GM21423 (cell line): ENCODE data around the gene ZNF593.

ENCODE experiments used
- ATAC-seq: cut with Tn5 transposase; IDR thresholded peaks from one replicate; pipeline ENCODE4 v1.9.1; 2021; ENCODE audit warnings: mild to moderate bottlenecking, moderate library complexity; ENCODE audit not compliant: unreplicated experiment

The ZNF593 gene

DNA sequence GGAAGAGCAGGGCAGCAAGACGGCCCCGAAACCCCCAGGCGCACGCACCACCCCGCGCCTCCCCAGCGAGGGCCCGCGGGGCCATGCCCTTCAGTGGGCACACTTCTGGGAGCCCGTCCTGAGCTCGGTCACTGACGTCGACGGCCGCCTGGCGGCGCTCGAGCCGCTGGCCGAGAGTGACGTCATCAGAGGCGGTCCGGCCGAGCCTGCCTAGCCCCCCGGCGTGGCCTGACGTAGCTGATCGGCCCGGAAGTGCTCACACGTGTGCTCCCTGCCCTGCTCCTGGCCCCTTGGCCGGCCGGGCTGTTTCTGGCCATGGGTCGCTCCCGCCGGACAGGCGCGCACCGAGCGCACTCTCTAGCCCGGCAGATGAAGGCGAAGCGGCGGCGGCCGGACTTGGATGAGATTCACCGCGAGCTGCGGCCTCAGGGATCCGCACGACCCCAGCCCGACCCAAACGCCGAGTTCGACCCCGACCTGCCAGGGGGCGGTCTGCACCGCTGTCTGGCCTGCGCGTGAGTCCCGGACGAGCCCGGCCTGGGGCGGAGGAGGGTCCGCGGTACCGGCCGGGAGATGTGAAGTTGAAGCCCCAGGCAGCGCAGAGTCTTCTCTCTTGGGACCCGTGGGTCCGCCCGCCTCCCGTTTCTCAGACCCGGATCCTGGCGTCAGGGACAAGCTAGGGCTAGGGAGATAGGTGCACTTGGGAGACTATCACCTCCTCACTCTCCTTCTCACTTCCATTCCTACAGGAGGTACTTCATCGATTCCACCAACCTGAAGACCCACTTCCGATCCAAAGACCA, at the start of gene ZNF593:
Gene ZNF593 (plus strand): TSS at position 240 of the 803 bp plus-strand sequence. CDS start 76 bp downstream, at position 316.
- ATAC-seq, result peak; percentile 91

- no peak for ATAC-seq
These were observed 47.6 kb upstream of the ZNF593 start for GRCh38 chr1:26121854-26122773.

DNA sequence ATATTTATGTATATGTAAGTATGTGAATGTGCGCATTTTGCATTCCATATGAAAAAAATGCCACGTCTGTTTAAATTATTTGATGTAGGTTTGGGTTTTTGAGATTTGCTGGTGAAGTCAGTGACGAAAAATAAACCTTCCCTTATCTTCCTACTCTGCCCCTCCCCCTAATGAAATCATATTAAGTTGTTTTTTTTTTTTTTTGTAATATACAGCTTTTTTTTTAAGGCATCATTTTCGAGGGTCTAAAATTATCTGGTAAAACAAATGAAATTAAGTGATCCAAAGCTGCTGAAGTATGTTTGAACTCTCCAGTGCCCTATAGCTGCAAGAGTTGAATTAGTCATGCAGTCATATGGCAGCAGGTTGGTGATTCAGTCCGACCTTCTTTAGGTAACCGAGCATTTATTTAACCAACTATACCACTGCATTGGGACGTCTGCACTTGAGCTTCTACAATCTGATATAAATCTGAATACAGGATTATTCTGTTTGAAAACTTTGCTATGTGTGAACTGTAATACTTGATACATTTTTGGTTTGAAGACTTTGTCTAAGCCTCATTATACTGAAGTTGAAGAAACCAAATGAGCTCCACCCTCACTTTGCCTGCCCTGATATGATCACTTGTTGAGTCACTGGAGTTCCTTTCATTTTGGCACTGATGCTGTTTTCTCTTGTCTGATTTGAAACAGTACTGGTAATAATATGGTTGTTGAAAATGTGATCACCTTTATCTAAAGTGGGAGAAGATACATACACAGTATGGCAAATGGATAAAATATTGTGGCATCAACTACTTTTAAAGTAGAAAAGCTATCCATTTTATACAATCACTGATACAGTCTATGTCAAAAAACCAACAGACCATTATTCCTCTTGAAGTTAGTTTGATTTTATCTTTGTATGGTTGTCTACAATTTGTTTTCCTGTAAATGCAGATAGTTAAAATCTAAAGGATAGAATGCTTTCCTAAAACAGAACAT, 46.4 kb upstream of the ZNF593 start:
- ATAC-seq, result no peak

GRCh38 chr1:26124418-26125331, 45.0 kb upstream of the ZNF593 start:
- ATAC-seq, result no peak

GRCh38 chr1:26125382-26125781, 44.3 kb upstream of the ZNF593 start:
- no peak for ATAC-seq

GRCh38 chr1:26125946-26126320, 43.8 kb upstream of the ZNF593 start:
- no peak for ATAC-seq

DNA sequence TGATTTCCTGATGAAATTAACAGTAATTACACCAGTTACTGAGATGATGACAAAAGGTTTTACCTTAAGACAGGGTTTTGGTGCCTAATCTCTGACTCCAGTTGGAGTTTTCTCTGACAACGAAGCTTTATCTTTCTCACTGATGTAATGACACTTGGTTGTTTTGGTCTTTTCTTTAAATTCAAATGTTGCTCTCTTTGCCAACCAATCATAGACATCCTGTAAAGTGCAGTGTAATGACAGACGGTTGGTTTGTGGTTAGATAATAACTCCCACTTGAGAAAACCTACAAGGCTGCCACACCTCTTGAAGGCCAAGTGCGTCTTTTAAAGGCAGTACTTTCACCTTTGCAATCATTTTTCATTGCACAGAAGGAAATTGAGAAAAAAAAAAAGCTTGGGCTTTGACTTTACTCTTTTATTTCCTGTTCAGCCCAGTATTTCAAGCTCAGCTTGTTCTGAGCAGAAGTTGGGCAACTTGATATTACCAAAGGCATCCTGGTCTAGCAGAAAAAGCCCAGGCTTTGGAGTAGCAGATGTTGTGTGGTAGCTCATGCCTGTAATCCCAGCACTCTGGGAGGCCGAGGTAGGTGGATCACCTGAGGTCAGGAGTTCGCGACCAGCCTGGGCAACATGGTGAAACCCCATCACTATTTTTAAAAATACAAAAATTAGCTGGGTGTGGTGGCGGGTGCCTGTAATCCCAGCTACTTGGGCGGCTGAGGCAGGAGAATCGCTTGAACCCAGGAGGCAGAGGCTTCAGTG, 43.2 kb upstream of the ZNF593 start:
- ATAC-seq, result peak; percentile 76

GRCh38 chr1:26127235-26128163, 42.2 kb upstream of the ZNF593 start:
- no peak for ATAC-seq

DNA sequence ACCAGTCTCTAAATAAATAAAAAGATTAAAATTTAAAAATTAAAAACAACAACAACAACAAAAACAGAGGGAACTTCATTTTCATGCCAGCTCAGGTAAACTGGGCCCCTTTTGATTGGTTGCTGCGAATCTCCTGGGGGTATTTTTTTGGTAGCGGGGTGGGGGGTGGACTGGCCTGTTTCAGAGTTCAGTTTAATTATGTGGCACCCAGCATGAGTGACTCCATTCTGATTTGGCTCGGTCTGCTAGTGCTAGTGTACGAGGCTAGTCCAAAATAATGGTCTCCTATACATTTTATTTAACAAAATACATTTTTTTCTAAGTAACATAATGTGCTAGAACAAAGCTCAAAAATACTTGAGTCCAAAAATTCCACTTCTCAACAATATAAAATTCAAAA, 39.9 kb upstream of the ZNF593 start:
- ATAC-seq, result no peak

DNA sequence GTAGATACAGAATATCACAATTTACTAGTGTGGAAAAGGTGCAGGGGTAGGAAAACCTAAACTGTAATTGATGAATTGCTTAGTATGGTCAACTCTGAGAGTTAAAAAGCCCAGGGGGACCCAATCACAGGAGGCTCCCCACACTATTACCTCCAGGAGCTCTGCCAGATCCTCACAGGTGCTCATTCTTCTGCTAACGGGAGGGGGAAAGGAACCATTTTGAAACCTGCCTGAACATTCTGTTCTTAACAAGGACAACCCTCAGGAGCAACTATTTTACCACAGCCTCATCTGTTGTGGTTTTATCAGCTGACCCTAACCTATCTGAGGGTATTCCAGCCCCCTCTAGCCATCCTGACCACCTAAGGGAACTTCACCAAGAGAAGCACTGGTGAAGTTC, 39.0 kb upstream of the ZNF593 start:
- no peak for ATAC-seq

DNA sequence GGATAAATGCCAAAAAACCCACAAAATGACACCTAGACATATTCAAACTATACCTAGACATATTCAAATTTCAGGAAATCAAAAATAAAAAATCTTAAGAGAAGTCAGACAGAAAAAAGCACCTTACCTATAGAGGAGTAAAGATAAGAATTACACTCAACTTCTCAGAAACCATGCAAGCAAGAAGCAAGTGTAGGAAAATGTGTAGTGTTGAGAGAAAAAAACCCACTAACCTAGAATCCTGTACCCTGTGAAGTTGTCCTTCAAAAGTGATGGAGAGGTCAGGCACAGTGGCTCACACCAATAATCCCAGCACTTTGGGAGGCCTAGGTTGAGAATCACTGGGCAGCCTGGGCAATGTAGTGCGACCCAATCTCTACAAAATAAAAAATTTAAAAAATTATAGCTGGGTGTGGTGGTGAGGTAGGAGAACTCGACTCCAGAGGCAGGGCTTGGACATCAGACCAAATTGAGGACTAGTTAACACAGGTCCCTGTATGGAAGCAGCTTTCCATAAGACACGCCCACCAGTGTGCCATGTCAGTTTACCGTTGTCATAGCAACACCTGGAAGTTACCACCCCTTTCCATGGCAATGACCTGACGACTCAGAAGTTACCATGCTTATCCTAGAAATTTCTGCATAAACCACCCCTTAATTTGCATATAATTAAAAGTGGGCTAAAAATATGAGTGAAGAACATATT, 37.4 kb upstream of the ZNF593 start:
- ATAC-seq, result no peak

DNA sequence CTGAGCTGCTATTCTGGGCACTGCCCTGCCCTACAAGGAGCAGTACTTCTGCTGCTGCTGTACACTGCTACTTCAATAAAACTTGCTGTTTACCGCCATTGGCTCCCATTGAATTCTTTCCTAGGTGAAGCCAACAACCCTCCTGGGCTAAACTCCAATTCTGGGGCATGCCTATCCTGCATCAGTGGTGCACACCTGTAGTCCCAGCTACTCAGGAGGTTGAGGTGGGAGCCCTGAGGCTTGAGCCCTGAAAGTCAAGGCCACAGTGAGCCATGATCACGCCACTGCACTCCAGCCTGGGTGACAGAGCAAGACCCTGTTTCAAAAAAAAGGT, 36.9 kb upstream of the ZNF593 start:
- no peak for ATAC-seq

DNA sequence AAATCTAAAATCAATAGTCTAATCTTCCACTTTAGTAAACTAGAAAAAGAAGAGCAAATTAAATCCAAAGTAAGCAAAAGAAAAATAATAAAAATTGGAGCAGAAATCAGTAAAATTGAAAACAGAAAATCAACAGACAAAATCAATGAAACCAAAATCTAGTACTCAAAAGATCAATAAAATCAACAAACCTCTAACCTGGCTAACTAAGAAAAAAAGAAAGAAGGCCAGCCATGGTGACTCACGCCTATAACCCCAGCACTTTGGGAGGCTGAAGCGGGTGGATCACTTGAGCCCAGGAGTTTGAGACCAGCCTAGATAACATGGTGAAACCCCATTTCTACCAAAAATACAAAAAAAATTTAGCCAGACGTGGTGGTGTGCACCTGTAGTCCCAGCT, 35.2 kb upstream of the ZNF593 start:
- ATAC-seq, result no peak

DNA sequence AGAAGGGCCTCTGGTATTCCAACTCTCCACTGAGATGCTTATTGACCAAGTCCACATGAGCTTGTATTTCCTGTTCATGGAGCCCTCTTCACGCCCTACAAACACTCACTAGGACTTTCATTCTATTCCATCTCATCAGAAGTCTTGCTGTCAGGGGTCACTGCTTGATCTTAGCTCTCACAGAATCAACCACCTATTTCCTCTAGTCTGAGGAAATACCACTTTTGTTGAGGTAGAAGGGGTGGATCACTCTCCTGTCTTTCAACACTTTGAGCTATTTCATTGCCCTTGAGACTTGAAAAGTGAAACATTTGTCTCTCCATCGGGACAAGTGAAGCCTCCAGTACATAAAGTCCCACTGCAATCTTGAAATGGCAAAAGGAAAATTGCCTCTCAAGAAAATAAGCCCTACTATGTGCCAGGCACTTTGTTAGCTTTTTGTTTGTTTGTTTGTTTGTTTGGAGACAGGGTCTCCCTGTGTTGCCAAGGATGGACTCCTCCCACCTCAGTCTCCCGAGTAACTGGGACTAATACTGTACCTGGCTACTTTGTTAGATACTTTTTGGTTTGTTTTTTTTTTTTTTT, 30.6 kb upstream of the ZNF593 start:
- ATAC-seq, result no peak

DNA sequence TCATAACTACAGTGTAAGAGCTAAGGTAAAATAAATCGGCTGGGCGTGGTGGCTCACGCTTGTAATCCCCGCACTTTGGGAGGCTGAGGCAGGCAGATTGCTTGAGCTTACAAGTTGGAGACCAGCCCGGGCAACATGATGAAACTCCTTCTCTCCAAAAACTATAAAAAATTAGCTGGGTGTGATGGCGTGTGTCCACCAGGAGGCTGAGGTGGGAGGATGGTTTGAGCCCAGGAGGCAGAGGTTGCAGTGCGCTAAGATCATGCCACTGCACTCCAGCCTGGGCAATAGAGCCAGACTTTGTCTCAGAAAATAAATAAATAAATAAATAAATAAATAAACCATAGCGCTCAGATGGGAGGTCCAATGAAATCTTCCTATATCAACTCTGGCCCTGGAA, 27.5 kb upstream of the ZNF593 start:
- no peak for ATAC-seq

DNA sequence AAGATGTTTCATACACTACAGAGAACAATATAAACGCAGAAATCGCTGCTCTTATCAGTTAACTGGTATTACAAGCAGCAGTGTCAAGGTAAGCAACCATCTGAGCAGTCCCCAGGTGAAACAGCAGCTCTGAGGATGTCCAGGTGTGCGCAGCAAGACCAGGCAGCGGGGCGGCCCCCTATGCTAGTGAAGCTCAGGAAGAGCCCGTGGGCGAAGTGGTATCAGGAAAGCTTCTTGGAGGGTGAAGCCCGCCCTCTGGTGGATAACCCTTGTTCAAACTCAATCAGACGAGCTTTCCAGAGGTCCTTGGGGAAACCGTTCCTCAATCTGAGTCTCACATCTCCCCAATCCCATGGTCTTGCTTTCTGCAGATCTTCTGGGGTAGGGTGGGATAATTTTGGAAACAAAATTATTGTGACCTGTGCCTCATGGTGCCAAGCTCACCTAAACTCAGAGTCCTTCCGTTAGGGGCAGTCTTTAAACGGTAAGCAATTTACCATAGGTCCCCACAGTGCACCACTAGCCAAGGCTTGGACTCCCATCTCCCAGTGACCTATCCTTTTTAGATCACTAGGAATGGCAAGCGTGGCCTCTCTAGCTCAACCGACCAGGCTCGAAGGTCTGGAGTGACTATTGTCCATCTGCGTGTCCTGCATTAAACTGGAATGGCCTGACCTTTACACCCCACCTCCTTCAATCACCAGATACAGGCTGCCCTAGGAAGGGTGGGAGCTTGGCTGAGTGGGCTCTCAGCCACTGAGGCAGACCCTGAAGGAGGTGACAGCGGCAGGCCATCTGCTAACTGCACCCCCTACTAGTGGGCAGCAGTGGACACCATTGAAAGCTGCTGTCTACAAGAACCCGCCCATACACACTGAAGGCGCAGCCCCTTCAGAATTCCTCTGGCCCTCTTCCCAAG, 24.4 kb upstream of the ZNF593 start:
- no peak for ATAC-seq
